ENCODE results near the gene NEK10. TPM values are rescaled to one million over a fixed set of nuclear protein-coding genes. Genes with fewer than 3 reads are reported as not detected.

Gene NEK10
- total RNA-seq, 1 experiment from 2014 or later, result 5.7 TPM

GRCh38 chr3:27342267-27342666 is 26.9 kb downstream of the NEK10 start:
- Histone ChIP-seq H3K4me1 (ENCODE audit: control insufficient read depth, insufficient read depth, low read length) (no peaks in the 10 kb centered on the region), H3K27ac (ENCODE audit: low read length) (no peak overlapping the region), H3K4me3 (ENCODE audit: low read depth in 2 of 2, low read length in 2 of 2) (no peak overlapping the region), H3K27me3 (ENCODE audit: control insufficient read depth, insufficient read depth, low read length) (no peaks in the 10 kb centered on the region), H3K36me3 (ENCODE audit: control insufficient read depth, insufficient read depth, low read length) (no peaks in the 10 kb centered on the region), H3K9me3 (ENCODE audit: control insufficient read depth, insufficient read depth, low read depth, low read length) (no peaks in the 10 kb centered on the region)
- intact Hi-C loops (cut with micrococcal nuclease; ENCODE audit: unreplicated experiment), result no loop called here
- DNase-seq (ENCODE audit: low read depth, low spot score), result no peak
- in situ Hi-C loops (cut with HindIII; ENCODE audit: low pct_unique_long_range_greater_than_20kb, low sequenced_read_pairs), result no loop called here
- ChIA-PET CTCF (no interaction called here), POLR2A (no interaction called here)
- no TSS peak for BruUV-seq (replicated peaks)
- no peak for ATAC-seq
- TF ChIP-seq CTCF (IDR thresholded peaks at IDR 0.05) (no peak), TCF7L2 (IDR thresholded peaks at IDR 0.05; ENCODE audit: low read depth, low read length) (no peak), POLR2AphosphoS5 (IDR thresholded peaks at IDR 0.05; ENCODE audit: low read depth, low read length) (no peak), REST (IDR thresholded peaks at IDR 0.05; ENCODE audit: insufficient read depth in 1 of 2, low read depth in 2 of 2, low read length in 1 of 2) (no peak), SIN3A (IDR thresholded peaks at IDR 0.05; ENCODE audit: borderline replicate concordance, insufficient read depth, low read depth, low read length) (no peak)

- BruUV-seq (replicated peaks), result no TSS peak
- no peaks in the 10 kb centered on the region for H3K9me3 ChIP-seq (ENCODE audit: control insufficient read depth, insufficient read depth, low read depth, low read length)
- H3K27ac ChIP-seq (ENCODE audit: low read length), result no peak overlapping the region
- ChIA-PET CTCF (no interaction called here), POLR2A (no interaction called here)
- H3K36me3 ChIP-seq (ENCODE audit: control insufficient read depth, insufficient read depth, low read length), result no peaks in the 10 kb centered on the region
- no peak for ATAC-seq
- no peaks in the 10 kb centered on the region for H3K4me1 ChIP-seq (ENCODE audit: control insufficient read depth, insufficient read depth, low read length)
- no peak for TF ChIP-seq POLR2AphosphoS5 (IDR thresholded peaks at IDR 0.05; ENCODE audit: low read depth, low read length)
- DNase-seq (ENCODE audit: low read depth, low spot score), result no peak
- in situ Hi-C loops (cut with HindIII; ENCODE audit: low pct_unique_long_range_greater_than_20kb, low sequenced_read_pairs), result no loop called here
- intact Hi-C loops (cut with micrococcal nuclease; ENCODE audit: unreplicated experiment), result no loop called here
- H3K4me3 ChIP-seq (ENCODE audit: low read depth in 2 of 2, low read length in 2 of 2), result no peak overlapping the region
- no peaks in the 10 kb centered on the region for H3K27me3 ChIP-seq (ENCODE audit: control insufficient read depth, insufficient read depth, low read length)
Observed at GRCh38 chr3:27340534-27340933, 28.6 kb downstream of the NEK10 start.

GRCh38 chr3:27335571-27335970 is 33.6 kb downstream of the NEK10 start:
- no peak overlapping the region for H3K4me3 ChIP-seq (ENCODE audit: low read depth in 2 of 2, low read length in 2 of 2)
- H3K36me3 ChIP-seq (ENCODE audit: control insufficient read depth, insufficient read depth, low read length), result no peaks in the 10 kb centered on the region
- H3K27me3 ChIP-seq (ENCODE audit: control insufficient read depth, insufficient read depth, low read length), result no peaks in the 10 kb centered on the region
- no peak overlapping the region for H3K27ac ChIP-seq (ENCODE audit: low read length)
- no peak for TF ChIP-seq POLR2AphosphoS5 (IDR thresholded peaks at IDR 0.05; ENCODE audit: low read depth, low read length)
- no peak for TF ChIP-seq TCF7L2 (IDR thresholded peaks at IDR 0.05; ENCODE audit: low read depth, low read length)
- no peak for TF ChIP-seq CTCF (IDR thresholded peaks at IDR 0.05)
- TF ChIP-seq SIN3A (IDR thresholded peaks at IDR 0.05; ENCODE audit: borderline replicate concordance, insufficient read depth, low read depth, low read length), result no peak
- no peak for TF ChIP-seq REST (IDR thresholded peaks at IDR 0.05; ENCODE audit: insufficient read depth in 1 of 2, low read depth in 2 of 2, low read length in 1 of 2)
- intact Hi-C loops (cut with micrococcal nuclease; ENCODE audit: unreplicated experiment), result no loop called here
- ATAC-seq, result no peak
- no peak for DNase-seq (ENCODE audit: low read depth, low spot score)
- ChIA-PET POLR2A (no interaction called here), CTCF (no interaction called here)
- no peaks in the 10 kb centered on the region for H3K9me3 ChIP-seq (ENCODE audit: control insufficient read depth, insufficient read depth, low read depth, low read length)
- no TSS peak for BruUV-seq (replicated peaks)
- no peaks in the 10 kb centered on the region for H3K4me1 ChIP-seq (ENCODE audit: control insufficient read depth, insufficient read depth, low read length)
- in situ Hi-C loops (cut with HindIII; ENCODE audit: low pct_unique_long_range_greater_than_20kb, low sequenced_read_pairs), result no loop called here

Measured in Panc1 (cell line).